GM12874 (cell line): ENCODE measurements around the gene RASL10A.

Source experiments
- CTCF ChIP-seq: IDR thresholded peaks from 2 replicates; pipeline ENCODE4 v1.5.1; 2011; ENCODE audit warnings: low read depth, mild to moderate bottlenecking, control low read depth, low read length, moderate library complexity; ENCODE audit not compliant: insufficient read depth

The RASL10A gene

GRCh38 chr22:29335656-29336055 is 20.2 kb upstream of the RASL10A start:
- no peak for TF ChIP-seq CTCF

- TF ChIP-seq CTCF: no peak
Measured at GRCh38 chr22:29334696-29335344, 19.3 kb upstream of the RASL10A start.

- no peak for TF ChIP-seq CTCF
Measured at GRCh38 chr22:29334148-29334547, 18.7 kb upstream of the RASL10A start.

GRCh38 chr22:29332886-29333496 is 17.5 kb upstream of the RASL10A start:
- no peak for TF ChIP-seq CTCF

GRCh38 chr22:29331658-29332300 is 16.3 kb upstream of the RASL10A start:
- no peak for TF ChIP-seq CTCF

GRCh38 chr22:29331213-29331612 is 15.7 kb upstream of the RASL10A start:
- no peak for TF ChIP-seq CTCF

GRCh38 chr22:29330753-29331152 is 15.3 kb upstream of the RASL10A start:
- no peak for TF ChIP-seq CTCF
